Stimulated activated naive B cell treated with anti-CD40 and anti-IgM and Interleukin-4, amounts not matched to agents 10 μg/mL and 1 μg/mL and 100 μg/mL, for 72 hours (primary cell): ENCODE results near the gene CAPZA1.
"Not testable (repeated sequence)": the region's sequence is repeated elsewhere in the genome, so short reads cannot be mapped to it uniquely, and the experiment has no call there.

ENCODE experiments used
- ATAC-seq, 2 donors: fragments of 150-1000 bp; cut with Tn5 transposase; replicated peaks; 2 replicates each; pipeline ENCODE4 v1.10.0; 2021; ENCODE audit warnings: moderate library complexity in 1 of 2
- DNase-seq: peaks from one replicate; pipeline ENCODE4 v3.0.0; 2021
- H3K27ac Mint-ChIP-seq: one replicate; pipeline ENCODE4 v1.8.0; 2022; ENCODE audit warnings: mild to moderate bottlenecking, mixed read lengths
- H3K27me3 Mint-ChIP-seq, 2 donors: one replicate each; pipeline ENCODE4 v1.8.0; 2022; ENCODE audit warnings: mixed read lengths in 2 of 2
- H3K36me3 Mint-ChIP-seq, 2 donors: one replicate each; pipeline ENCODE4 v1.8.0; 2022; ENCODE audit warnings: mixed read lengths in 2 of 2, mild to moderate bottlenecking in 1 of 2
- H3K4me1 Mint-ChIP-seq, 2 donors: one replicate each; pipeline ENCODE4 v1.8.0; 2022; ENCODE audit warnings: mixed read lengths in 2 of 2, mild to moderate bottlenecking in 1 of 2
- H3K4me3 Mint-ChIP-seq, 2 donors: one replicate each; pipeline ENCODE4 v1.8.0; 2022; ENCODE audit warnings: mild to moderate bottlenecking in 2 of 2, mixed read lengths in 2 of 2, moderate library complexity in 1 of 2
- H3K9me3 Mint-ChIP-seq, 2 donors: one replicate each; pipeline ENCODE4 v1.8.0; 2022; ENCODE audit warnings: mixed read lengths in 2 of 2, mild to moderate bottlenecking in 1 of 2

Gene CAPZA1

GRCh38 chr1:112618114-112618720, 1.4 kb upstream of the CAPZA1 start:
- ATAC-seq = peak; percentile 17 to 26
- Mint-ChIP-seq H3K4me3 (peak overlapping the region; percentile 91 to 99), H3K27ac (peak overlapping the region; percentile 99), H3K36me3 (peaks cover 12 to 32% of the 10 kb centered on the region in 2 donors), H3K4me1 (peaks cover 5 to 25% of the 10 kb centered on the region in 2 donors), H3K9me3 (no peaks in the 10 kb centered on the region), H3K27me3 (no peaks in the 10 kb centered on the region)
- peak; percentile 4 for DNase-seq

GRCh38 chr1:112618721-112619517, 713 bp upstream of the CAPZA1 start, which contains the start of gene ST7L:
TSS of gene ST7L (minus strand) at chr1:112619141. CDS start at chr1:112619113, 28 bp downstream.
- H3K36me3 Mint-ChIP-seq = peaks cover 12 to 34% of the 10 kb centered on the region in 2 donors
- H3K4me1 Mint-ChIP-seq = peaks cover 6 to 30% of the 10 kb centered on the region in 2 donors
- H3K4me3 Mint-ChIP-seq = peak within 1 kb of the TSS; percentile 91 to 99
- peak; percentile 60 for DNase-seq
- peak within 1 kb of the TSS; percentile 99 for H3K27ac Mint-ChIP-seq
- no peaks in the 10 kb centered on the region for H3K27me3 Mint-ChIP-seq
- ATAC-seq = peak; percentile 40 to 46
- H3K9me3 Mint-ChIP-seq = no peaks in the 10 kb centered on the region

- H3K4me3 Mint-ChIP-seq = peak overlapping the region; percentile 91 to 99
- no peaks in the 10 kb centered on the region for H3K9me3 Mint-ChIP-seq
- peaks cover 13 to 42% of the 10 kb centered on the region in 2 donors for H3K4me1 Mint-ChIP-seq
- peaks cover 18 to 39% of the 10 kb centered on the region in 2 donors for H3K36me3 Mint-ChIP-seq
- no peaks in the 10 kb centered on the region for H3K27me3 Mint-ChIP-seq
- peak overlapping the region; percentile 99 for H3K27ac Mint-ChIP-seq
- no peak for ATAC-seq
- no peak for DNase-seq
Measured at GRCh38 chr1:112620377-112620695, 704 bp downstream of the CAPZA1 start.

DNA sequence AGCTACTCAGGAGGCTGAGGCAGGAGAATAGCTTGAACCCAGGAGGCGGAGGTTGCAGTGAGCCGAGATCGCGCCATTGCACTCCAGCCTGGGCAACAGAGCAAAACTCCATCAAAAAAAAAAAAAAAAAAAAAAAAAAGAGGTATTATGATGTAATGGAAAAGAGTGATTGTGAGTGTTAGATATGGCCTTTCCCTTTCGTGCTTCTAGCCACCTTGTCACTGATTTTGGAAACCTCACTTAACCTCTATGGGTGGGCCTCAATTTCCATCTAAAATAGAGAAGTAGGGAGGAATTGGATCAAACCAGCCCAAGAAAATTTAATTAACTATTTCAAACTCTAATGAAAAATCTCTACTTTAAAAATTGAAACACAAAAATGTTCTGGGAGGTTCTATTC, 4.9 kb downstream of the CAPZA1 start:
- H3K36me3 Mint-ChIP-seq = peaks cover 36 to 56% of the 10 kb centered on the region in 2 donors
- H3K9me3 Mint-ChIP-seq, H3K27me3 Mint-ChIP-seq, ATAC-seq, DNase-seq: not testable (repeated sequence)
- H3K27ac Mint-ChIP-seq = peak overlapping the region; percentile 66
- peaks cover 32 to 84% of the 10 kb centered on the region in 2 donors for H3K4me1 Mint-ChIP-seq
- peak overlapping the region in 1 of 2 donors; percentile 30 for H3K4me3 Mint-ChIP-seq

- peaks cover 35 to 88% of the 10 kb centered on the region in 2 donors for H3K4me1 Mint-ChIP-seq
- ATAC-seq (no peak), DNase-seq (no peak)
- H3K27me3 Mint-ChIP-seq = no peaks in the 10 kb centered on the region
- no peak overlapping the region for H3K4me3 Mint-ChIP-seq
- H3K27ac Mint-ChIP-seq = no peak overlapping the region
- peaks cover 36 to 52% of the 10 kb centered on the region in 2 donors for H3K36me3 Mint-ChIP-seq
- peaks cover 0 to 2% of the 10 kb centered on the region in 2 donors for H3K9me3 Mint-ChIP-seq
Measured at GRCh38 chr1:112625696-112626095, 6.1 kb downstream of the CAPZA1 start.

DNA sequence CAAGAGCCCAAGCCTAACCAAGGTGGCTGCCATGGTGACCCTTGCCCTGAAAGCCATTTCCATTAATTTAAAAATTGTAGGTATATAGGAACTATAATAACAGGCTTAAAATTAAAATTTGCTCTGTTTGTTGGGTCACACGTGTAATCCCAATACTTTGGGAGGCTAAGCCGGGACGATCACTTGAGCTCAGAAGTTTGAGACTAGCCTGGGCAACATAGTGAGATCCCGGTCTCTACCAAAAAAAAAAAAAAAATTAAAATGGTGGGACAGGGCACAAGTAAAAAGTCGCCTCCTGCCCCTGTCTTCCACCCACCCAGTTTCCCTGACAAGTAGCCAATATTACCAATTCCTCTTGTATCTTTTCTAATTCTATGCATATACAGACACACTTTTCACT, 6.6 kb downstream of the CAPZA1 start:
- H3K4me3 Mint-ChIP-seq = peak overlapping the region in 1 of 2 donors; percentile 46
- DNase-seq = no peak
- H3K9me3 Mint-ChIP-seq = peaks cover 0 to 2% of the 10 kb centered on the region in 2 donors
- ATAC-seq = no peak
- no peak overlapping the region for H3K27ac Mint-ChIP-seq
- H3K36me3 Mint-ChIP-seq = peaks cover 36 to 54% of the 10 kb centered on the region in 2 donors
- peaks cover 35 to 89% of the 10 kb centered on the region in 2 donors for H3K4me1 Mint-ChIP-seq
- H3K27me3 Mint-ChIP-seq = no peaks in the 10 kb centered on the region

GRCh38 chr1:112626887-112627286, 7.3 kb downstream of the CAPZA1 start:
- Mint-ChIP-seq H3K4me1 (peaks cover 35 to 87% of the 10 kb centered on the region in 2 donors), H3K27ac (no peak overlapping the region), H3K4me3 (no peak overlapping the region), H3K27me3 (no peaks in the 10 kb centered on the region), H3K36me3 (peaks cover 37 to 58% of the 10 kb centered on the region in 2 donors), H3K9me3 (peaks cover 0 to 2% of the 10 kb centered on the region in 2 donors)
- DNase-seq = no peak
- no peak for ATAC-seq

- no peaks in the 10 kb centered on the region for H3K27me3 Mint-ChIP-seq
- DNase-seq (no peak), ATAC-seq (no peak)
- H3K4me1 Mint-ChIP-seq = peaks cover 44 to 85% of the 10 kb centered on the region in 2 donors
- H3K36me3 Mint-ChIP-seq = peaks cover 50 to 58% of the 10 kb centered on the region in 2 donors
- peak overlapping the region; percentile 44 for H3K27ac Mint-ChIP-seq
- no peak overlapping the region for H3K4me3 Mint-ChIP-seq
- peaks cover 0 to 2% of the 10 kb centered on the region in 2 donors for H3K9me3 Mint-ChIP-seq
Measured at GRCh38 chr1:112628516-112628915, 8.9 kb downstream of the CAPZA1 start.

DNA sequence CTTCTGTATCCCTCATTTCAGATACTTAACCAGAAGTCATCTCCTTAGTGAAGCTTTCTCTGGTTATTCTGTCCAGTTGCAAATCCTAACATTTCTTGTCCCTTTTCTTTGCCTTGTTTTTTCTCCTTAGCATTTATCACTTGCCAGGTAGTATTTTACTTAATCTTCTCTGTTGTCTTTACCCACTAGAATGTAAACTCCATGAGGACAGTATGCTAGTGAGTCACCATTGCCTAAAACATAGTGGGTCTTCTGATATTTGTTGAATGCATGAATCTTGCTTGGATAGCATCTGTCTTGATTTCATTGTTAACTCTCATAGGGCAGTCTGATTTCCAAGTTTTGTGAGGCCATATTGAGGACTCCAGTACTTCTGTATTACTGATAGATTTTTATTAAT, 9.6 kb downstream of the CAPZA1 start:
- Mint-ChIP-seq H3K36me3 (peaks cover 55 to 64% of the 10 kb centered on the region in 2 donors), H3K4me1 (peaks cover 48 to 89% of the 10 kb centered on the region in 2 donors), H3K9me3 (peaks cover 0 to 2% of the 10 kb centered on the region in 2 donors), H3K27ac (no peak overlapping the region), H3K4me3 (no peak overlapping the region), H3K27me3 (no peaks in the 10 kb centered on the region)
- DNase-seq = no peak
- no peak for ATAC-seq

DNA sequence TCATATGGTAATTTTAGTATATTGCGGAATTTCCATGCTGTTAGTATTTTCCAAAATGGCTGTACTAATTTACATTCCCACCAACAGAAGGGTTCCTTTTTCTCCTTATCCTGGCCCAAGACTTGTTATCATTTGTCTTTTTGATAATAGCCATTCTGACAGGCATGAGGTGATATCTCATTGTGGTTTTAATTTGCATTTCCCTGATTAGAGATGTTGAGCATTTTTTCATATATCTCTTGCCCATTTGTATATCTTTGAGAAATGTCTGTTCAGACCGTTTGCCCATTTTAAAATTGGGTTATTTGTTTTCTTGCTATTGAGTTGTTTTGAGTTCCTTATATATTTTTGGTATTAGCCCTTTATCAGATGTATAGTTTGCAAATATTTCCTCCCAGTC, 14.0 kb downstream of the CAPZA1 start:
- Mint-ChIP-seq H3K4me1 (peaks cover 39 to 79% of the 10 kb centered on the region in 2 donors), H3K27ac (no peak overlapping the region), H3K27me3 (no peaks in the 10 kb centered on the region), H3K9me3 (peaks cover 0 to 2% of the 10 kb centered on the region in 2 donors), H3K4me3 (peak overlapping the region in 1 of 2 donors; percentile 22), H3K36me3 (peaks cover 39 to 48% of the 10 kb centered on the region in 2 donors)
- ATAC-seq (no peak), DNase-seq (no peak)

GRCh38 chr1:112634367-112634766, 14.7 kb downstream of the CAPZA1 start:
- Mint-ChIP-seq H3K4me1 (peaks cover 33 to 72% of the 10 kb centered on the region in 2 donors), H3K27me3 (no peaks in the 10 kb centered on the region), H3K9me3 (no peaks in the 10 kb centered on the region), H3K36me3 (peaks cover 33 to 41% of the 10 kb centered on the region in 2 donors), H3K27ac (no peak overlapping the region), H3K4me3 (no peak overlapping the region)
- ATAC-seq = no peak
- DNase-seq = no peak

DNA sequence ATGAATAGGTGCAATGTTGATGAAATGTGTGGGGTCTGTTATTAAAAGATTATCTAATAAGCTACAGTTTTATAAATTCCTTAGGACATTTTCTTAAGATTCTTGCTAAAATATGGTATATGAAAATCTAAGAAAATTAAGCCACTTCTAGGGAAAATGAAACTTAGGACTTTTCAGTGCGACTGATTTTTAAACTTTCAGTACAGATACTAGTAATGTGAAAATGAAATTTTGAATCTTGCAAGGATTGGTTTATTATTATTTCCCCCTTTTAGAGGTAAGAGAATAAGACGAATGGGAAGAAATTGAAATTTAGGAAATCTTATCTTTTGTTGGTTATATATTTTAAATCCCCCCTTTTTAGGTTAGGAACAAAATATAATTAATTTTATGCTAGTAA, 16.4 kb downstream of the CAPZA1 start:
- no peaks in the 10 kb centered on the region for H3K27me3 Mint-ChIP-seq
- peak overlapping the region in 1 of 2 donors; percentile 25 for H3K4me3 Mint-ChIP-seq
- DNase-seq (no peak), ATAC-seq (no peak)
- H3K27ac Mint-ChIP-seq = no peak overlapping the region
- no peaks in the 10 kb centered on the region for H3K9me3 Mint-ChIP-seq
- peaks cover 23 to 32% of the 10 kb centered on the region in 2 donors for H3K36me3 Mint-ChIP-seq
- H3K4me1 Mint-ChIP-seq = peaks cover 29 to 57% of the 10 kb centered on the region in 2 donors

GRCh38 chr1:112636597-112637253, 17.1 kb downstream of the CAPZA1 start:
- H3K4me1 Mint-ChIP-seq = peaks cover 29 to 55% of the 10 kb centered on the region in 2 donors
- H3K27me3 Mint-ChIP-seq = no peaks in the 10 kb centered on the region
- peaks cover 23 to 26% of the 10 kb centered on the region in 2 donors for H3K36me3 Mint-ChIP-seq
- no peak overlapping the region for H3K4me3 Mint-ChIP-seq
- DNase-seq (no peak), ATAC-seq (peak; percentile 55 to 60)
- no peaks in the 10 kb centered on the region for H3K9me3 Mint-ChIP-seq
- peak overlapping the region; percentile 31 for H3K27ac Mint-ChIP-seq
